HG03175 (cell line): ENCODE data around the gene SCAPER.

ENCODE experiments used
- ATAC-seq: cut with Tn5 transposase; IDR thresholded peaks from one replicate; pipeline ENCODE4 v1.9.1; 2021; ENCODE audit warnings: mild to moderate bottlenecking, moderate library complexity; ENCODE audit not compliant: unreplicated experiment

SCAPER gene

DNA sequence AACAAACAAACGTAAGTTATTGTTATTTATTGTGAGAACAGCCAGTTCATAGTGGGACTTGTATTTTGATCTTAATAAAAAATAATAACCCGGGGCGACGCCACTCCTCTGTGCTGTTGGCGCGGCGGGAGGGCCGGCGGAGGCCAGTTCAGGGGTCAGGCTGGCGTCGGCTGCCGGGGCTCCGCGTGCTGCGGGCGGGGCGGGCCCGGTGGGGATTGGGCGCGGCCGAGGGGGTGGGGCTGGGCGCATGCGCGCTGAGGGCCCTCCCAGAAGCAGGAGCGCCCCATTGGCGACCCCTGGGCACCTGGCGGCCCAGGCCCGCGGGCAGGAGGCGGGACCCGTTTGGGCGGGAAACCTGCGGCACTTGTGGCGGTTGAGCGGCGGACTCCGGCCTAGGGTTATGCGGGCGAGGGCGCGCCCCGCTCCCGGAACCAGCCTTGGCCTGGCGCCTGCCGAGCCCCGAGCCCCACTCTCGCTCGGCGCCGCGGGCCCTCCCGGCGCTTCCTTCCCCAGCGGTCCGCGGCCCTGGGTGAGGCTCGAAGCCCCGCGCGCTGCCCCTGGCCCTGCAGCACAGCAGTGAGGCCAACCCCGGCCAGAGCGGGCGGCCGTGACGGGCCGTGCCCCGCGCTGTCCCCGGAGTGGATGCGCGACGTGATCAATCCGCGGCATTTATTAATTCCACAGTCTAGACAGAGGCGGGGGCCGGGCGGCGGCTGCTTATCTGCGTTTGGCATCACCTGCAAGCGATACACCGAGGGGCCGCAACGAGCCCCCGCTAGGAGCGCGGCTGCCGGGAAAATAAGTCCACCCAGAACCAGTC, 562.5 kb downstream of the SCAPER start:
- ATAC-seq: no peak

DNA sequence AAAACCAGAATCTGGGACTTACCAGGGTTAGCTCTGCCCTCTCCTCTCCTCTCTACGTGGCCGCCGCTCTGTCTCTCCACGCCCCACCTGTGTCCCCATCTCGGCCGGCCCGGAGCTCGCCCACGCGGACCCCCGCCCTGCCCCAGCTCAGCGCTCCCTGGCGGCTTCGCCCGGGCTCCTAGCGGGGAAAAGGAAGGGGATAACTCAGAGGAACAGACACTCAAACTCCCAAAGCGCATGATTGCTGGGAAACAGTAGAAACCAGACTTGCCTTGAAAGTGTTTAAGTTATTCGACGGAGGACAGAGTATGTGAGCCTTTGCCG, 563.1 kb downstream of the SCAPER start:
- ATAC-seq: no peak

DNA sequence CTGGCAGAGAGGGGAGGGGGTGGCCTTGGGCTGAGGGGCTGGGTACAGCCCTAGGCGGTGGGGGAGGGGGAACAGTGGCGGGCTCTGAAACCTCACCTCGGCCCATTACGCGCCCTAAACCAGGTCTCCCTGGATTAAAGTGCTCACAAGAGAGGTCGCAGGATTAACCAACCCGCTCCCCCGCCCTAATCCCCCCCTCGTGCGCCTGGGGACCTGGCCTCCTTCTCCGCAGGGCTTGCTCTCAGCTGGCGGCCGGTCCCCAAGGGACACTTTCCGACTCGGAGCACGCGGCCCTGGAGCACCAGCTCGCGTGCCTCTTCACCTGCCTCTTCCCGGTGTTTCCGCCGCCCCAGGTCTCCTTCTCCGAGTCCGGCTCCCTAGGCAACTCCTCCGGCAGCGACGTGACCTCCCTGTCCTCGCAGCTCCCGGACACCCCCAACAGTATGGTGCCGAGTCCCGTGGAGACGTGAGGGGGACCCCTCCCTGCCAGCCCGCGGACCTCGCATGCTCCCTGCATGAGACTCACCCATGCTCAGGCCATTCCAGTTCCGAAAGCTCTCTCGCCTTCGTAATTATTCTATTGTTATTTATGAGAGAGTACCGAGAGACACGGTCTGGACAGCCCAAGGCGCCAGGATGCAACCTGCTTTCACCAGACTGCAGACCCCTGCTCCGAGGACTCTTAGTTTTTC, 563.6 kb downstream of the SCAPER start:
- no peak for ATAC-seq

DNA sequence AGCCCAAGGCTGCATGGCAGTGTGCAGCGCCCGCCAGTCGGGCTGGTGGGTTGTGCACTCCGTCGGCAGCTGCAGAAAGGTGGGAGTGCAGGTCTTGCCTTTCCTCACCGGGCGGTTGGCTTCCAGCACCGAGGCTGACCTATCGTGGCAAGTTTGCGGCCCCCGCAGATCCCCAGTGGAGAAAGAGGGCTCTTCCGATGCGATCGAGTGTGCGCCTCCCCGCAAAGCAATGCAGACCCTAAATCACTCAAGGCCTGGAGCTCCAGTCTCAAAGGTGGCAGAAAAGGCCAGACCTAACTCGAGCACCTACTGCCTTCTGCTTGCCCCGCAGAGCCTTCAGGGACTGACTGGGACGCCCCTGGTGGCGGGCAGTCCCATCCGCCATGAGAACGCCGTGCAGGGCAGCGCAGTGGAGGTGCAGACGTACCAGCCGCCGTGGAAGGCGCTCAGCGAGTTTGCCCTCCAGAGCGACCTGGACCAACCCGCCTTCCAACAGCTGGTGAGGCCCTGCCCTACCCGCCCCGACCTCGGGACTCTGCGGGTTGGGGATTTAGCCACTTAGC, 564.3 kb downstream of the SCAPER start:
- ATAC-seq: no peak

DNA sequence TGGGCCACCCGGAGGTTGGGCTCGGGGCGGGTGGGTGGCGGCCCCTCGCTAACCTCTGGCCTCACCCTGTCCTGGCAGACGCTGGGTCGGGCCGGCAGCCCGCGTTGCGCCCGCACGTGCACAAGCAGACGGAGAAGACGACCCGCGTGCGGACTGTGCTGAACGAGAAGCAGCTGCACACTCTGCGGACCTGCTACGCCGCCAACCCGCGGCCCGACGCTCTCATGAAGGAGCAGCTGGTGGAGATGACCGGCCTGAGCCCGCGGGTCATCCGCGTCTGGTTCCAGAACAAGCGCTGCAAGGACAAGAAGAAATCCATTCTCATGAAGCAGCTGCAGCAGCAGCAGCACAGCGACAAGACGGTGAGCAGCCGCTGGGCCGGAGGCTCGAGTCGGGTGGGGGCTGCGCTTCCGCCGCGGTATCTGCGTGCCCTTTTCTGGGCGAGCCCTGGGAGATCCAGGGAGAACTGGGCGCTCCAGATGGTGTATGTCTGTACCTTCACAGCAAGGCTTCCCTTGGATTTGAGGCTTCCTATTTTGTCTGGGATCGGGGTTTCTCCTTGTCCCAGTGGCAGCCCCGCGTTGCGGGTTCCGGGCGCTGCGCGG, 564.8 kb downstream of the SCAPER start:
- ATAC-seq: no peak

DNA sequence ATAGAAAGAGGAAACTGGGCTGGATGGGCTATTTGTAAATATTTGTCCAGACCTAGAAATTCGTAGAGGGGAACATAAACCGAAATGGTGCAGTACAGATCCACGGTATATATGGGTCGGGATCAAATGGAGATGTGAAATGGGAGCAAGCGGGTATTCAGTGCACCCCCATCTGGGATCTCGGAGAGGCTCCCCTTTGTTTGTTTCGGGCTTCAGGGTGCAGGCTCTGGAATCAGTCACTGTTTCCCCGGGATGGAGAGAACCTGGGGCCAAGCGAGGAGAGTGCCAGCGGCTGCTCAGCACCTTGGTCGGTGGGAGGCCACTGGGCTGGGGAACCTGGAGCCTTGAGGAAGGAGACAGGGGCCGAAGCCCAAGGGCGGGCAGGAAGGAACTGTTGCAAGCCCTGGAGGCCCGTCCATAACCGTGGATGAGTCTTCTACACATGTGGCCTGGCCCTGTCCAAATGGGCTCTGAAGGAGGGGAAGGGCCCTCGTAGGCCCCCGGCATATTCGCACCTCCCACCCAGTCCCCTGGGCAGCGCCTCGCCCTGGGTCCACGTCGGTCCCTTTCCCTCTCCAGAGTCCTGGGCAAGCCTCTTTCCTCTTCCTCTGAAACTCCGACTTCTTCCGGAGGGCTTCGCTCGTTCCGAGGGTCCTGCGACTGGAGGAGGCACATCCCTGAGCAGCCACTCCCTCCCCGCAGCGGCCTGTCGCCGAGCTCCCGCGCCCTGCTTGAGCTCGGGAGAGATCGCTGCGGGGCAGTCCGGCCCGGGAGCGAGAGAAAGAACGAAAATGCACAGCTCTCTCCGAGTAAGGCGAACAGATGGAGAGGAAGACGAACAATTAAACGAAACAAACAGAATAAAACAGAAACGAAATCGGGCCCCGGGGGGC, 565.6 kb downstream of the SCAPER start:
- ATAC-seq: no peak

DNA sequence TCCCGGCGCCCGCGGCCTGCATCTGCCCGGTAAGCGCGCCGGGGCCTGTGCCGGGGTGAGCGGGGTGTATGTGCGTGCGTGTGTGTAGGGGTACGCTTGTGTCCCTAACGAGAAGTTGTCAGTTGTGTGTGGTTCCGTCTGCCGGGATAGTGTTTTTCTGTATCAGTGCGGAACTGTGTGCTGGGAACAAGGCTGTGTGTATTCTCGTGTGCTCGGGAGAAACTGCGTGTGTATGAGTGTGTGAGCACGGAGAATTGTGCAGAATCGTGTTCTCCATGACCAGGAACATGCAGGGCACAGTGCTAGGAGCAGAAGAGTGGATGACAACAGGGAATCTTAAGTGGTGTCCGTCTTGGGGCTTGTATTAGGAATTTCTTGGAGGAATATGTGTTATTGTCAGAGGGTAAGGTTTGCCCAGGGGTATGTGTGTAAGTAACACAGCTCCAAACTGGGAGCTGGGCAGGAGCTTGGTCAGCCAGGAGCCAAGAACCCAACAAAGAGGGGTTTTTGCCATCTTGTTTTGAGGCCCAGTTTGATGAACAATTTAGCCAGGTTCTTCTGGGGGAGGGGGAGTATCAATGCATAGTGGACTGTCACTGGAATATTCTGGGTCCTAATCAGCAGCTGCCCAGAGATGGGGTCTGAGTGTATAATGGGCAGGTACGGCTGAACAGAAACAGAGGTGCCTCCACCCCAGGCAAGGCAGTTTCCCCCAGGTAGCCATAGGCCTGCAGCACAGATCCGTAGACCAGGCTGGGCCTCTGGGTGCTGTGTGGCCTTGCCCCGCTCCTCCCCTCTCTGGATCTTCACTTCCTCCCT, 566.4 kb downstream of the SCAPER start:
- ATAC-seq: no peak

DNA sequence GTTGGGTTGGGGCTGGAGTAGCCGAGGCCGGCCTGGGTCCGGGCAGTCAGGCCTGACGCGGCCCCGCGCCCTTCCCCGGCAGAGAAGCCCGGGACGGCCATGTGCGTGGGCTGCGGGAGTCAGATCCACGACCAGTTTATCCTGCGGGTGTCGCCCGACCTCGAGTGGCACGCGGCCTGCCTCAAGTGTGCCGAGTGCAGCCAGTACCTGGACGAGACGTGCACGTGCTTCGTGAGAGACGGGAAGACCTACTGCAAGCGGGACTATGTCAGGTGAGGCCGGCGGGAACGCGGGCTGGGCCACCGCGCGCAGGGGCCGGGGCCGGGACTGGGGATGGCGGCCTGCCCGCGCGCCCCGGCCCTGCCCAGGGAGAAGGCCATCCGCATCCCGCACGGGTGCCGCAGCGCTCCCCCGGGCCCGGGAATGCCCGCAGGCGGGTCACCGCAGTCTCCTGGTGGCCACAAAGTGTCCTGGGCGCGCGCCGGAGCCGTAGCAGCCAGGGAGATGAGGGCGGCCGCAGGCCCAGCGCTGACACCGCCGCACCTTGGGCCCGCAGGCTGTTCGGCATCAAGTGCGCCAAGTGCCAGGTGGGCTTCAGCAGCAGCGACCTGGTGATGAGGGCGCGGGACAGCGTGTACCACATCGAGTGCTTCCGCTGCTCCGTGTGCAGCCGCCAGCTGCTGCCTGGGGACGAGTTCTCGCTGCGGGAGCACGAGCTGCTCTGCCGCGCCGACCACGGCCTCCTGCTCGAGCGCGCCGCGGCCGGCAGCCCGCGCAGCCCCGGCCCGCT, 567.2 kb downstream of the SCAPER start:
- no peak for ATAC-seq

DNA sequence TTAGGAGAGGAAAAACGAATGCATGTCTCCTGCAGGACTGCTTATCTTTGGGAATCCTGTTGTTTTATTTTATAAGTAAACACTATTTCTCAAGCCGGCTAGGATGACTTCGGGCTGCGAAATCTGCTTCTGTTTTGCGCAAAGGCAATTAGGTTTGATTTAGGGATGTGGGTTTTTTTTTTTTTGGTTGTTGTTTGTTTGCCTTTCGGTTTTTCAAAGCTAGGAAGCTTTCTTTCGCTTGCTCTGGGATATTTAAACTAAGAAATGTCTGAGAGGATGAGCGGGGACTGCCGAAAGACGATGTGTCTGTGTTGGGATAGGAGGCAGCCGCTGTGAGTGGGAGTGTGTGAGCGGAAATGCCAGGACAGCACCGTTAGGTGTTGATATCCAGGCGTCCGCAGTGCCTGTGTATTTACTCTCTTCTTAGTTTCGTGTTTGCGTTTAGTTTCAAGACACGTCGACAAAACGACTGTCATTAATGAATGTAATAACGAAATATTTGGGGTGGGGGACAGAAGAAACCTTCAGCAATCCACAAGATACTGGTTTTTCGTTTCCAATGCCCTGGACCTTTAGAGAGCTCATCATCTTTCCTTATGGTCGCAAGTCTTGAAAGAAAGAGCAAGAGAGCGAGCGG, 568.0 kb downstream of the SCAPER start:
- no peak for ATAC-seq

DNA sequence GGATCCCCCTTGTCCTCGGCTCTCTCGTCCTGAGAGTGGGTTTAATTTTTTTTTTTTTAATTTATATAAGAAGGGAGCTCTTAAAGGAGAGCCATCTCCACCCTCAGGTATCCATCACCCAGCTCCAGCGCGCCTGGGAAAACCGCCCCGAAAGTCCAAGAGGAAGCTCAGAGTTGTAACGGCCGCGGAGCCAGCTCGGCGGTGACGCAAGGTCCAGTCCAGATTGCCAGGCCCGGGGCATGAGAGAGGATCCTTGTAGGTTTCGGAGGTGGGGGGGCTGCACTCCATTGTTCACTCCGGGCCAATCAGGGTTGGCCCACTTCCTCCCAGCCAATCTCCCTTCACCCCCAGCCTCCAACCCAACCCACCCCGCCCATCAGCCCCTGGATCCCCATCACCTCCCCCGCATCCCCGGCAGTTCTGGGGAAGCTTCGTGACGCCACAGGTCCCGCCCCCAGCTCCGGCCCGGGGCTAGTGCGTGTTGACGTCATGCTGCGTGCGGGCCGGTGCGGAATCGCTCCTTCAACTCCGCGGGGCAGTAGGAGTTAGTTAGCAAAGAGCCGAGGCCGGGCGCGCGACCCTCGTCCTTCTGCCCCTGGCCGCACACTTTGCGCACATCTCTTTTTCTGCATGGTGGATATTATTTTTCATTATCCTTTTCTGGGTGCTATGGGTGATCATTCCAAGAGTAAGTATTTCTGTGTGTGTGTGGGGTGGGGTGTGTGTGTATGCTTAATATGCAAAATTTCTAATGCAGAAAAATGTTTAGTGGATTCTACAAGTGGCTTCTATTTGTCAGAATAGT, 568.7 kb downstream of the SCAPER start, which contains the start of gene ISL2:
TSS of gene ISL2 (plus strand) at position 520 of the 805 bp plus-strand sequence. CDS start at position 631, 111 bp downstream.
- peak; percentile 62 for ATAC-seq

DNA sequence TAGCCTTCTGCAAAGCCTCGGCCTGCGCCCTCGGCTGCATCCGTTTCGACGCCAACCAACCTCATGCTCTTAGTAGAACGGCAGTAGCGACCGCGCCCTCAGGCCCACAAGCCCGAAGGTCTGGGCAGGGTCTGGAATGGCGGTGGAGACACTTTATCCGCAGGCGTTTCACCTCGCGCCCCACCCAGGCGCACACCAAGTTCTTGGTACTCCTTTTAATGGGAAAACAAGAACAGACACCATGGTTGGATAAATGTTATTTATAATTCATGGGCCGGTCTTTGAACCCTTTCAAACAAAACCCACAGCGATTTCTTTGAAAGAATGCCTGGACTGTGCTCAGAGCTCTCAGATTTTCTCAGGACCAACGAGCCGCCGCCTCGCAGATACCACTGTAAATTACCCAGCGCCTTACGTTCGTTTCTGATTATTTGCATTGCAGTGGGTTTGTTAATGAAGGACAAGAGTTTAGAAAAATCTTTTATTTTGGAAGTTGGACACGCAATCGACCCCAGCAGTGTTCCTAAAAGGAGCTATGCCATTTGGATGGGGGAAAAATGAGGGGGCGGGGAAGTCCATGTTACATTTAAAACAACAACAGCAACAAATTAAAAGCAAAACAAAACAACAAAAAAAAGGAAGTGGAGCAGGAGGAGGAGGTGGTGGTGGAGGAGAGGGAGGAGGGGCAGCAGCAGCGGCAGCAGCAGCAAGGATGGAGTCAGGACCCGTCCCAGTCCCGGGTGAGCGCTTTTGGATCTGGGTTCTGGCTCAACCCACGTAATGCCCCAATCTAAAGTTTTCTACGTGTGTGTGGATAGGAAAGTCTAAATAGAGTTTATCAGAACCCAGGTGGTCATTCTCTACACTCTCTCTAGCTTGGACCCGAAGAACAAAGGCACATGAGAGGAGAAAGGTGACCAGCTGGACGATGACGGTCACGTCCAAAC, 569.6 kb downstream of the SCAPER start:
- ATAC-seq: no peak

DNA sequence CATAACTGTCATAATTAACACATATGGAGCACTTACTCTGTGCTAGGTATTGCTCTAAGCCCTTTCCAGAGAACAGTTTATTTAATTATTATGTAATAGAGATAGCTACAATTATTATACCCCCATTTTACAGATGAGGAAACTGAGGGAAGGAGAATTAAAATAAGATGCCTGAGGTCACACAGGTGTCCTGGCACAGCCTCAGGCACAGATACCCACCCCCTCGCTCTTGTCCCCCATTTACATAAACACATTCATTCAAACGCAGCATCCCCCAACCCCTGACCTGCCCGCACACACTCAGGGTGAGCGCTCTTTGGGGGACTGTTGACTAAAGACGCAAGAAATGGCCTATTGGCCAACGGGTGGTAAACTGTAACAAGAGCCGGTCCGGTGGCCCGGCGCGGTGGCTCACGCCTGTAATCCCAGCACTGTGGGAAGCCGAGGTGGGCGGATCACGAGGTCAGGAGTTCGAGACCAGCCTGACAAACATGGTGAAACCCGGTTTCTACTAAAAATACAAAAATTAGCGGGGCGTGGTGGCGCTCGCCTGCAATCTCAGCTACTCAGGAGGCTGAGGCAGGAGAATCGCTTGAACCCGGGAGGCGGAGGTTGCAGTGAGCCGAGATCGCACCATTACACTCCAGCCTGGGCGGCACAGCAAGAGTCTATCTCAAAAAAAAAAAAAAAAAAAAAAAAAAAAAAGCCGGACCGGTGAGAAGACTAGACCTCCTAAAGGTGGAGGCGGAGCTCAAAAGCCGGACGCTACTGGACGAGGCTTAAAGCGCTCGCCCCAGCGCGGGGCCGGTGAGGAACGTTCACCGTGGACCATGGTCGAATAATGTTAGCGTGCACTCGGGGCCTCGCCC, 570.5 kb downstream of the SCAPER start:
- no peak for ATAC-seq

DNA sequence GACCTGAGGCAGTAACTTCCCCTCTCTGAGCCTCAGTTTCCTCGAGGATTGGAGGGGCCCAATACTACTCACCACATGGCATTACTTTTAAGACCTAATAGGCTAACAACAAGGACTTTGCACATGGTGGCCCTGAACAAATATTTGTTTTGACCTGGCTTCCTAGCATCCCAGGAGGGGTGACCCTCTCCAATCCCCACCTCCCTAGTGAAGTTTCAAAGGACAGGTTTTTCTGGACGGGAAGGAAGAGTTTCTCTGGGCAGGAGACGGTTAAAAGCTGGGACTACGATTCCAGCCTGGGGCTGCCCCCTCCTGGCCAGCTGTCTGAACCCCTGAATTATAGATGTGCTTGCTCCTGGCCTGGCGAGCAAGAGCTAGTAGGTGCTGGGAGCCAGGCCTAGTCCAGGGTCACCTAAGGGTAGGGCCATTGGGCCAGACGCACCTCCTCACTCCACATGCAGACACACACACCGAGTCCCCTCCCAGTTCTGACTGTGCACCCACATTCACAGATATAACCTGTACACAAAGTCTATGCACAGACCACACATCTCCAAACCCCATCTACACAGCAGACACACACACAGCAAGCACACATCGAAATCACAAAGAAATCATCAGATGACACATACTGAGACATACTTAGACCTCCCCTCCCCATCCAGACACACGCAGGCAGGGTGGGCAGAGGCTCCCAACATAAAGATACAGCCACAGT, 571.3 kb downstream of the SCAPER start:
- ATAC-seq: no peak

DNA sequence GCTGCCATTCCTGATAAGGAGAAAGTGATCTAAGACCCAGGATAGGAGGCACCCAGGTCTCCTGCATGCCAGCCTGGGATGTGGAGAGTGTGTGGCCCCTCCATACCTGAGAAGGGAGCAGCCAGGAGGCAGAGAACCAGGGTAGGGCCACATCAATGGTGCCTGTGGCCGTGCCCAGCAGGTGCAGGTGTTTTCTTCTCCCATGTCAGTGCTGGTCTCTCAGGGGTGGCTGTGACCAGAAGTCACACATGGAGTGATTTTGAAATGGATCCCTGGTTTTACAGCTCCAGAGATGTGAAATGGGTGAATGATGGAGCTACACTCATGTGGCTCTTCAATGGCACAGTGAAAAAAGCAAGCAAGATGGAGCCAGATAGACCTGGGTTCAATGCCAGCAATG, 571.8 kb downstream of the SCAPER start:
- no peak for ATAC-seq

DNA sequence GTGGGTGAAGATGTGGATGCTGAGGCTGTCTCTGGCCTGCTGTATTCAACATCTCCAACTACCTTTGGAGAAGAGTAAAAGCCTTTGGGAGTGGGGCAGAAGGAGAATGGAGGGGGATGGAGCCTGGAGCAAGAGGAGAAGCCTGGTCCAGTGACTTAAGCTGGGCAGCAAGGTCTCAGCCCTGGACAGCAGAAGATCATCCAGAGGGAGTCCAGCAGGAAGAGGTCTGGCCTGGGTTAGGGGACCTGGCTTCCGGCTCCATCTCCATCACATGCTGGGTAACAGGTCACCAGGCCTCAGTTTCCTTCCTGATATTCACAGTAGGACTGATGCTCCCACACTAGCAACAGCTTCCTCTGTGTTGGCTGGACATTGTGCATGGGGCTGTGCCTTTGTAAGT, 572.3 kb downstream of the SCAPER start:
- ATAC-seq: no peak
